Lung (tissue), 12 donors: ENCODE results near the gene POC1A. TPM values are rescaled to one million over a fixed set of nuclear protein-coding genes. Genes with fewer than 3 reads are reported as not detected.
"Not testable (repeated sequence)": the region's sequence is repeated elsewhere in the genome, so short reads cannot be mapped to it uniquely, and the experiment has no call there.

Experiments
- ATAC-seq: fragments of 200-7000 bp; cut with Tn5 transposase; one replicate; pipeline ENCODE4 v1.9.1; 2020; ENCODE audit warnings: moderate number of reproducible peaks; ENCODE audit not compliant: insufficient read depth, low FRiP score
- DNase-seq, 3 donors: peaks; one replicate each; pipeline ENCODE4 v3.0.0-alpha.2; 2013 to 2017
- H3K27ac ChIP-seq, 2 donors: one replicate each; pipeline ENCODE4 v1.5.1; 2013; ENCODE audit warnings: mild to moderate bottlenecking in 2 of 2, moderate library complexity in 2 of 2, control low read depth in 1 of 2, inconsistent platforms in 1 of 2, low read depth in 1 of 2, low read length in 1 of 2
- H3K27me3 ChIP-seq, 3 donors: one replicate each; pipeline ENCODE4 v1.5.1; 2013; ENCODE audit warnings: low read length in 2 of 3; ENCODE audit not compliant: control insufficient read depth in 3 of 3, insufficient read depth in 3 of 3
- H3K36me3 ChIP-seq, 4 donors: one replicate each; pipeline ENCODE4 v1.5.1; 2013; ENCODE audit warnings: low read length in 4 of 4, mild to moderate bottlenecking in 1 of 4, moderate library complexity in 1 of 4; ENCODE audit not compliant: control insufficient read depth in 4 of 4, insufficient read depth in 4 of 4
- H3K4me1 ChIP-seq, 5 donors: one replicate each; pipeline ENCODE4 v1.5.1; 2013; ENCODE audit warnings: low read length in 5 of 5, mild to moderate bottlenecking in 2 of 5, moderate library complexity in 1 of 5; ENCODE audit not compliant: control insufficient read depth in 5 of 5, insufficient read depth in 5 of 5
- H3K4me3 ChIP-seq: one replicate; pipeline ENCODE4 v1.5.1; 2013; ENCODE audit warnings: mild to moderate bottlenecking, control low read depth, moderate library complexity
- H3K9ac ChIP-seq, 2 donors: one replicate each; pipeline ENCODE4 v1.5.1; 2013; ENCODE audit warnings: low read length in 2 of 2, control low read depth in 1 of 2; ENCODE audit not compliant: insufficient read depth in 1 of 2
- H3K9me3 ChIP-seq, 4 donors: one replicate each; pipeline ENCODE4 v1.5.1; 2013; ENCODE audit warnings: low read length in 3 of 4, mild to moderate bottlenecking in 1 of 4, moderate library complexity in 1 of 4; ENCODE audit not compliant: control insufficient read depth in 4 of 4, insufficient read depth in 3 of 4
- CTCF ChIP-seq: IDR thresholded peaks from 2 replicates; pipeline ENCODE4 v1.5.1; 2012; ENCODE audit warnings: mild to moderate bottlenecking; ENCODE audit errors: control extremely low read depth, extremely low read depth
- WGBS, 2 donors: extraction: QIAGEN DNeasy Blood & Tissue Kit; methylation state at CpG; one replicate each; pipeline ENCODE4 v1.1.7; 2013; 5-methylcytosine and 5-hydroxymethylcytosine counted together
- polyA plus RNA-seq, 2 donors: library from polyadenylated mRNA; stranded (reverse); fragments of 200-250 nt; gene quantifications; one replicate each; pipeline ENCODE4 v1.2.1, GENCODE V29; 2013
- total RNA-seq, 2 donors: library from RNA; depleted of rRNA in 1 of 2; stranded (reverse); fragments of >200 nt in 1 of 2; gene quantifications; one replicate each; pipeline ENCODE4 v1.2.1, GENCODE V29; 2014 to 2021
- donor health status: control.
- donor health status: control.
- donor health status: Bipolar disorder and iron deficiency.
- donor health status: healthy.
- donor health status: DM: yes; HTN: yes; CAD: no.

Gene POC1A
- total and polyA plus RNA-seq, 4 donors = 2.3 to 5.4 (median 4.0) TPM

GRCh38 chr3:52034212-52034611, 120.0 kb downstream of the POC1A start:
- H3K4me1 ChIP-seq = peaks cover 0 to 1% (median 0%) of the 10 kb centered on the region in 5 donors
- H3K27ac ChIP-seq = no peak overlapping the region
- H3K9me3 ChIP-seq = no peaks in the 10 kb centered on the region
- H3K4me3 ChIP-seq = no peak overlapping the region
- DNase-seq = no peak
- WGBS, 2 donors = 92 to 95% methylated on average over 5 of the region's 5 CpGs
- no peaks in the 10 kb centered on the region for H3K36me3 ChIP-seq
- no peak for TF ChIP-seq CTCF
- ATAC-seq = no peak
- no peaks in the 10 kb centered on the region for H3K27me3 ChIP-seq
- H3K9ac ChIP-seq = no peak overlapping the region

GRCh38 chr3:52033748-52034147, 120.5 kb downstream of the POC1A start:
- not testable (repeated sequence) for H3K9me3 ChIP-seq, H3K27ac ChIP-seq, H3K36me3 ChIP-seq, H3K27me3 ChIP-seq, H3K9ac ChIP-seq, H3K4me3 ChIP-seq, H3K4me1 ChIP-seq, DNase-seq, ATAC-seq
- 91 to 92% methylated on average over 6 of the region's 6 CpGs for WGBS, 2 donors

- Histone ChIP-seq H3K4me1 (no peaks in the 10 kb centered on the region), H3K27me3 (no peaks in the 10 kb centered on the region), H3K36me3 (no peaks in the 10 kb centered on the region), H3K27ac (no peak overlapping the region), H3K4me3 (no peak overlapping the region), H3K9me3 (no peaks in the 10 kb centered on the region), H3K9ac (no peak overlapping the region)
- DNase-seq (no peak), ATAC-seq (no peak)
- TF ChIP-seq CTCF = no peak
- WGBS, 2 donors = 85 to 93% methylated on average over 11 of the region's 11 CpGs
Observed at GRCh38 chr3:52032702-52033408, 121.4 kb downstream of the POC1A start.

- WGBS, 2 donors = 91 to 92% methylated on average over 10 of the region's 10 CpGs
- ATAC-seq (no peak), DNase-seq (no peak)
- no peaks in the 10 kb centered on the region for H3K27me3 ChIP-seq
- no peaks in the 10 kb centered on the region for H3K4me1 ChIP-seq
- no peak overlapping the region for H3K4me3 ChIP-seq
- H3K9me3 ChIP-seq = no peaks in the 10 kb centered on the region
- TF ChIP-seq CTCF = no peak
- no peaks in the 10 kb centered on the region for H3K36me3 ChIP-seq
- no peak overlapping the region for H3K27ac ChIP-seq
- no peak overlapping the region for H3K9ac ChIP-seq
Observed at GRCh38 chr3:52031896-52032295, 122.3 kb downstream of the POC1A start.
